ENCODE results near the gene ARF4.
A peak's percentile ranks its signal among the peaks of the same experiment; 100 is the strongest.

ARF4 gene

GRCh38 chr3:57577801-57578200 lies 19.3 kb downstream of the ARF4 start:
- no peak for DNase-seq

GRCh38 chr3:57575966-57576626 lies 21.0 kb downstream of the ARF4 start:
- DNase-seq = no peak

- DNase-seq = no peak
Observed at GRCh38 chr3:57572096-57572495, 25.0 kb downstream of the ARF4 start.

GRCh38 chr3:57570878-57571277 lies 26.3 kb downstream of the ARF4 start:
- no peak for DNase-seq

- no peak for DNase-seq
Observed at GRCh38 chr3:57569859-57570450, 27.2 kb downstream of the ARF4 start.

GRCh38 chr3:57559526-57559925 lies 37.6 kb downstream of the ARF4 start:
- no peak for DNase-seq

- peak; percentile 32 to 59 for DNase-seq
Observed at GRCh38 chr3:57557085-57557537, 40.0 kb downstream of the ARF4 start.

- peak; percentile 7 to 23 for DNase-seq
Observed at GRCh38 chr3:57556459-57557084, 40.6 kb downstream of the ARF4 start.

GRCh38 chr3:57555738-57556458 lies 41.2 kb downstream of the ARF4 start, which contains the start of gene PDE12:
PDE12 (plus strand) TSS chr3:57556274; CDS start chr3:57556380, 106 bp downstream.
- DNase-seq = peak; percentile 88 to 91

GRCh38 chr3:57555306-57555705 lies 41.8 kb downstream of the ARF4 start:
- peak; percentile 8 to 12 for DNase-seq

GRCh38 chr3:57546616-57547015 lies 50.5 kb downstream of the ARF4 start:
- no peak for DNase-seq

GRCh38 chr3:57545636-57546268 lies 51.4 kb downstream of the ARF4 start:
- DNase-seq = no peak

GRCh38 chr3:57544181-57545125 lies 52.7 kb downstream of the ARF4 start, which contains the start of gene DNAH12:
DNAH12 (minus strand) TSS chr3:57544344; CDS start chr3:57542870, 1,474 bp downstream.
- DNase-seq = no peak

GRCh38 chr3:57538465-57538864 lies 58.7 kb downstream of the ARF4 start:
- DNase-seq = no peak

GRCh38 chr3:57530071-57530608 lies 67.0 kb downstream of the ARF4 start:
- no peak for DNase-seq

Measured in inflammatory macrophage (primary cell).